Prostate gland (tissue), 2 donors: Measurements from ENCODE around the gene ZFP62. TPM values are rescaled to one million over a fixed set of nuclear protein-coding genes. Genes with fewer than 3 reads are reported as not detected.

Source experiments
- DNase-seq: peaks from one replicate; pipeline ENCODE4 v3.0.0-alpha.2; 2019; ENCODE audit warnings: low spot score
- H3K27ac ChIP-seq, 2 donors: fragments of 200-600 bp; sonication (generic); 2 replicates each; pipeline ENCODE4 v1.5.1; 2017 to 2019
- H3K27me3 ChIP-seq: fragments of 200-600 bp; sonication (generic); replicated peaks from 2 replicates; pipeline ENCODE4 v1.5.1; 2019; ENCODE audit not compliant: insufficient read depth
- H3K36me3 ChIP-seq, 2 donors: fragments of 200-600 bp; sonication (generic); 1 replicate in 1 of 2; 2 replicates in 1 of 2; pipeline versions ENCODE4 v1.5.1 to v1.8.1; 2017 to 2019
- H3K4me1 ChIP-seq: fragments of 200-600 bp; sonication (generic); replicated peaks from 2 replicates; pipeline ENCODE4 v1.5.1; 2019
- H3K4me3 ChIP-seq, 2 donors: fragments of 200-600 bp; sonication (generic); 2 replicates each; pipeline ENCODE4 v1.5.1; 2017 to 2019
- H3K9me3 ChIP-seq: fragments of 200-600 bp; sonication (generic); 2 replicates; pipeline ENCODE4 v1.5.1; 2017
- POLR2A ChIP-seq: fragments of 450-650 bp; IDR thresholded peaks from one replicate; pipeline ENCODE4 v1.6.1; 2016; ENCODE audit warnings: antibody characterized with exemption, mild to moderate bottlenecking
- POLR2AphosphoS5 ChIP-seq: sonication (generic); formaldehyde crosslinking; IDR thresholded peaks from one replicate; pipeline ENCODE4 v1.6.1; 2017; ENCODE audit warnings: antibody characterized with exemption
- whole genome bisulfite sequencing: methylation state at CpG from one replicate; pipeline ENCODE4 v1.1.5; 2018; 5-methylcytosine and 5-hydroxymethylcytosine counted together
- intact Hi-C: fragments of 100-400 bp; cut with DNase I; formaldehyde crosslinking; loops from one replicate; pipeline ENCODE4 v1.14.2; 2022
- total RNA-seq, 2 donors: library from RNA; depleted of rRNA; stranded (reverse); fragments of >200 nt; gene quantifications; one replicate each; pipeline ENCODE4 v1.1.0, GENCODE V29; 2016
- TF ChIP-seq, protein P1 (sequence below), 4 experiments: fragments of 200-600 bp in 2 of 4; fragments of 450-650 bp in 2 of 4; sonication (generic) in 2 of 4; IDR thresholded peaks; 1 replicate in 3 of 4; 2 replicates in 1 of 4; pipeline ENCODE4 v1.5.1; 2016 to 2019; ENCODE audit warnings: antibody characterized with exemption in 4 of 4, mild to moderate bottlenecking in 2 of 4, moderate library complexity in 2 of 4

Gene ZFP62
- total RNA-seq, 2 donors from 2014 or later = 24.5 to 28.1 TPM

DNA sequence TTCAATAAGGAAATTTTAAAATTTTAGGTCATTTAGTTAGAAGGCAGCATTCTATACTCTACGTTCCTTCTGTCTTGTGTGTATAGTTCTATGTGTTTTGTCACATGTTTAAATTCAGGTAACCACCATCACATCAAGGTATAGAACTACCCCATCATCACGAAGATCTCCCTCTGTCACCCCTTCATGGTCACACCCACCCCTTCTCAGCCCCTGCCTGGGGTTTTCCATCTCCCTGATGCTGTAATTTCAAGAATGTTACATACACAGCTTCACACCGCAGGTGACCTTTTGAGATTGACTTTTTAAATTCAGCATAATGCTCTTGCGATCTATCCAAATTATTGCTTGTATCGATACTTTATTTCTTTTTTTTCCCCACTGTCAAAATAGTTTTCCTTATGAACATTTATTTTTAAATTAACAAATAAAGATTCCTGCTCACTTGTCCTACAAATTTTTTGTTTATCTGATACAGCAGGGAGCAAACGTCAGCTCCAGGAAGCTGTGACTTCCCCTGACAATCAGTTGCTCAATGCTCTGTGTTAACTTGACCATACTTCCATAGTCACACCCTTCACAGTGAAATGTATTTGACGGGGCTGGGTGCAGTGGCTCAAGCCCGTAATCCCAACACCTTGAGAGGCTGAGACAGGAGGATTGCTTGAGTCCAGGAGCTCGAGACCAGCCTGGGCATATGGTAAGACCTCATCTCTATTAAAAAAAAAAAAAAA, 48.1 kb upstream of the ZFP62 start:
- intact Hi-C loops = no loop called here

DNA sequence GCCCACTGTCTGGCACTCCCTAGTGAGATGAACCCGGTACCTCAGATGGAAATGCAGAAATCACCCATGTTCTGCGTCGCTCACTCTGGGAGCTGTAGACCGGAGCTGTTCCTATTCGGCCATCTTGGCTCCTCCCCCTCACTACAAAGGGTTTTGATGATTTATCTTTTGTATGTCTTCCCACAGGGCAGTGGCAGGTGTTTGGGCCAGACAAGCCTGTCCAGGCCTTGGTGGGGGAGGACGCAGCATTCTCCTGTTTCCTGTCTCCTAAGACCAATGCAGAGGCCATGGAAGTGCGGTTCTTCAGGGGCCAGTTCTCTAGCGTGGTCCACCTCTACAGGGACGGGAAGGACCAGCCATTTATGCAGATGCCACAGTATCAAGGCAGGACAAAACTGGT, 47.3 kb upstream of the ZFP62 start:
- TF ChIP-seq POLR2AphosphoS5 = no peak
- no peak for TF ChIP-seq POLR2A
- TF ChIP-seq, protein P1, sequence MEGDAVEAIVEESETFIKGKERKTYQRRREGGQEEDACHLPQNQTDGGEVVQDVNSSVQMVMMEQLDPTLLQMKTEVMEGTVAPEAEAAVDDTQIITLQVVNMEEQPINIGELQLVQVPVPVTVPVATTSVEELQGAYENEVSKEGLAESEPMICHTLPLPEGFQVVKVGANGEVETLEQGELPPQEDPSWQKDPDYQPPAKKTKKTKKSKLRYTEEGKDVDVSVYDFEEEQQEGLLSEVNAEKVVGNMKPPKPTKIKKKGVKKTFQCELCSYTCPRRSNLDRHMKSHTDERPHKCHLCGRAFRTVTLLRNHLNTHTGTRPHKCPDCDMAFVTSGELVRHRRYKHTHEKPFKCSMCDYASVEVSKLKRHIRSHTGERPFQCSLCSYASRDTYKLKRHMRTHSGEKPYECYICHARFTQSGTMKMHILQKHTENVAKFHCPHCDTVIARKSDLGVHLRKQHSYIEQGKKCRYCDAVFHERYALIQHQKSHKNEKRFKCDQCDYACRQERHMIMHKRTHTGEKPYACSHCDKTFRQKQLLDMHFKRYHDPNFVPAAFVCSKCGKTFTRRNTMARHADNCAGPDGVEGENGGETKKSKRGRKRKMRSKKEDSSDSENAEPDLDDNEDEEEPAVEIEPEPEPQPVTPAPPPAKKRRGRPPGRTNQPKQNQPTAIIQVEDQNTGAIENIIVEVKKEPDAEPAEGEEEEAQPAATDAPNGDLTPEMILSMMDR (IDR thresholded peaks at IDR 0.05) = no peak
- no peaks in the 10 kb centered on the region for H3K27me3 ChIP-seq
- DNase-seq = no peak
- no peaks in the 10 kb centered on the region for H3K4me1 ChIP-seq
- no peaks in the 10 kb centered on the region for H3K36me3 ChIP-seq
- intact Hi-C loops = no loop called here
- 93% methylated on average over 9 of the region's 9 CpGs for WGBS
- no peak overlapping the region for H3K27ac ChIP-seq
- H3K4me3 ChIP-seq = no peak overlapping the region
- H3K9me3 ChIP-seq = no peaks in the 10 kb centered on the region

More for the DNA sequence above, 48.1 kb upstream of the ZFP62 start:
- WGBS = 76% methylated on average over 9 of the region's 9 CpGs
- TF ChIP-seq POLR2A = no peak
- TF ChIP-seq, protein P1 (IDR thresholded peaks at IDR 0.05) = no peak
- TF ChIP-seq POLR2AphosphoS5 = no peak
- Histone ChIP-seq H3K4me1 (no peaks in the 10 kb centered on the region), H3K4me3 (no peak overlapping the region), H3K27ac (no peak overlapping the region), H3K9me3 (no peaks in the 10 kb centered on the region), H3K36me3 (no peaks in the 10 kb centered on the region), H3K27me3 (no peaks in the 10 kb centered on the region)
- no peak for DNase-seq

DNA sequence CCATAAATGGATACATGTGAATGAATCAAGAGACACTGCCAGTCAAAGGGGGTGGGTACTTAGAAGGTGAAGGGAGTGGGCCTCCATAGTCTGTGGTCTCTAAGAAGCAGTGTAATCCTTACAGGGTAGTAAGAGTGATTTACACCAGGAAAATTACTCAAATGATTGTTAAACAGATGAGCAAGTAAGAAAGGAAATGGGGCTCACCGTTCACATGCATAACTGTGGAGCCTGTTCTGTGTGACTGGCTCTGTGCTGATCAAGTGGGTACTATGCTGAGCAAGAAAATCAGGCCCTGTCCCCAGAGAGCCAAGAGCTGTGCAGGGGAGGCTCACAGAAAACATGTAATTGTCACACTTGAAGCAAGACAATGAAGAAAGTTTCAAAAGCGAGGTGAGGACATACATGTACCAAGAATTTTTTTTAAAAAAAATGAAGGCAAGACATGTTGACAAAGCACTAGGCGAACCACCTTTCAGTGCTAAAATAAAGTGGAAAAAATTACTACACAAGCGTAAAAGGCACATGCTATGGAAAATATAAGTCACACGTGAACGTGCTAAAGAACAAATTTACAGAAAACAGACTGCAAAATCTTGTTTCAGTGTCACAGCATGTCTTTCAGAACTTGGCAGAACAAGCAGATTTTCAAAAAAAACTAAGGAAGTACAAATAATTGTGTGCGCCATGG, 40.4 kb upstream of the ZFP62 start:
- Histone ChIP-seq H3K27me3 (no peaks in the 10 kb centered on the region), H3K4me3 (no peak overlapping the region), H3K27ac (no peak overlapping the region), H3K36me3 (no peaks in the 10 kb centered on the region), H3K9me3 (no peaks in the 10 kb centered on the region), H3K4me1 (no peaks in the 10 kb centered on the region)
- TF ChIP-seq, protein P1 (IDR thresholded peaks at IDR 0.05) = no peak
- TF ChIP-seq POLR2A = no peak
- no peak for TF ChIP-seq POLR2AphosphoS5
- no peak for DNase-seq
- 79% methylated on average over 7 of the region's 7 CpGs for WGBS
- intact Hi-C loops = no loop called here

DNA sequence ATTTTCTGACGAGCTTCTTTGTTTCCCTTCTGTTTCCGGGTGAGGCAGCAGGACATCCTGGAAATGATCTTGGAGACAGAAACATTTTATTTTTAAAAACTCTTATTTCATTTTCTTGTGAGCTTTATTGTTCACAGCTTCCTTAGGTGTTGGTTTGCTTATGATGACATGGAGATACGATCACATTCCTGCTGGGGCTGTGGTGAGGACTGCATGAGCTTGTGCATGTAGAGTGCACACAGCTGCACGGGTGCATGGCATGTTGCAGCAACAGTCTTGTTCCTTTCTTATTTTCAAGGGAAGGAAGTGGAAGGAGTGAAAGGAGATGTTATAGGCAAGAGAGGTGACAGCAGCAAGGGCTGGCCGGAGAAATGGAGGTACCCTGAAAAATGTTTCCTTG, 39.1 kb upstream of the ZFP62 start:
- WGBS = 80% methylated on average over 5 of the region's 5 CpGs
- Histone ChIP-seq H3K4me3 (no peak overlapping the region), H3K36me3 (no peaks in the 10 kb centered on the region), H3K4me1 (no peaks in the 10 kb centered on the region), H3K9me3 (no peaks in the 10 kb centered on the region), H3K27ac (no peak overlapping the region), H3K27me3 (no peaks in the 10 kb centered on the region)
- DNase-seq = no peak
- no peak for TF ChIP-seq POLR2AphosphoS5
- no peak for TF ChIP-seq POLR2A
- TF ChIP-seq, protein P1 (IDR thresholded peaks at IDR 0.05) = no peak
- intact Hi-C loops = no loop called here
